ENCODE results near the gene LAGE3. TPM values are rescaled to one million over a fixed set of nuclear protein-coding genes. Genes with fewer than 3 reads are reported as not detected.

Gene LAGE3
- total RNA-seq, 1 experiment from 2014 or later = 51.8 TPM

- no peak overlapping the region for H2AFZ ChIP-seq (ENCODE audit: low read length)
- H3K9ac ChIP-seq (ENCODE audit: low read length) = no peak overlapping the region
- peaks cover 7% of the 10 kb centered on the region; the same call in 1 of the 2 replicates for H4K20me1 ChIP-seq (ENCODE audit: insufficient read depth, low read depth, low read length)
- H3K27me3 ChIP-seq (ENCODE audit: low read length) = no peaks in the 10 kb centered on the region
- H3K79me2 ChIP-seq (ENCODE audit: low read length) = peaks cover 24% of the 10 kb centered on the region
- DNase-seq = no peak
- no peaks in the 10 kb centered on the region for H3K9me2 ChIP-seq (replicated peaks; ENCODE audit: insufficient read depth, low read length)
- peaks cover 14% of the 10 kb centered on the region for H3K4me1 ChIP-seq (ENCODE audit: low read length)
- H3K4me3 ChIP-seq (ENCODE audit: low read length) = no peak overlapping the region
- no peak overlapping the region for H3K4me2 ChIP-seq (ENCODE audit: low read depth, low read length, poor library complexity, severe bottlenecking)
- no peaks in the 10 kb centered on the region for H3K9me3 ChIP-seq (ENCODE audit: low read length)
- no peaks in the 10 kb centered on the region for H3K36me3 ChIP-seq (ENCODE audit: insufficient read depth, low read length)
- H3K27ac ChIP-seq (ENCODE audit: low read length) = no peak overlapping the region
These were observed 44.5 kb downstream of the LAGE3 start for GRCh38 chrX:154434394-154435168.

- H3K9me3 ChIP-seq (ENCODE audit: low read length) = no peaks in the 10 kb centered on the region
- no peaks in the 10 kb centered on the region for H3K27me3 ChIP-seq (ENCODE audit: low read length)
- H3K79me2 ChIP-seq (ENCODE audit: low read length) = peaks cover 28% of the 10 kb centered on the region
- no peak overlapping the region for H3K4me2 ChIP-seq (ENCODE audit: low read depth, low read length, poor library complexity, severe bottlenecking)
- DNase-seq = no peak
- H3K27ac ChIP-seq (ENCODE audit: low read length) = no peak overlapping the region
- H3K4me3 ChIP-seq (ENCODE audit: low read length) = no peak overlapping the region
- peaks cover 2% of the 10 kb centered on the region; the same call in 1 of the 2 replicates for H4K20me1 ChIP-seq (ENCODE audit: insufficient read depth, low read depth, low read length)
- H3K36me3 ChIP-seq (ENCODE audit: insufficient read depth, low read length) = no peaks in the 10 kb centered on the region
- H3K9me2 ChIP-seq (replicated peaks; ENCODE audit: insufficient read depth, low read length) = no peaks in the 10 kb centered on the region
- peaks cover 15% of the 10 kb centered on the region for H3K4me1 ChIP-seq (ENCODE audit: low read length)
- no peak overlapping the region for H3K9ac ChIP-seq (ENCODE audit: low read length)
- no peak overlapping the region for H2AFZ ChIP-seq (ENCODE audit: low read length)
These were observed 45.5 kb downstream of the LAGE3 start for GRCh38 chrX:154433605-154434004.

- H3K4me3 ChIP-seq (ENCODE audit: low read length) = no peak overlapping the region
- H2AFZ ChIP-seq (ENCODE audit: low read length) = no peak overlapping the region
- H3K4me1 ChIP-seq (ENCODE audit: low read length) = peaks cover 14% of the 10 kb centered on the region
- peaks cover 18% of the 10 kb centered on the region for H3K79me2 ChIP-seq (ENCODE audit: low read length)
- no peak overlapping the region for H3K4me2 ChIP-seq (ENCODE audit: low read depth, low read length, poor library complexity, severe bottlenecking)
- no peak overlapping the region for H3K9ac ChIP-seq (ENCODE audit: low read length)
- H3K9me2 ChIP-seq (replicated peaks; ENCODE audit: insufficient read depth, low read length) = no peaks in the 10 kb centered on the region
- H3K27me3 ChIP-seq (ENCODE audit: low read length) = no peaks in the 10 kb centered on the region
- H3K36me3 ChIP-seq (ENCODE audit: insufficient read depth, low read length) = no peaks in the 10 kb centered on the region
- no peak for DNase-seq
- H3K9me3 ChIP-seq (ENCODE audit: low read length) = no peaks in the 10 kb centered on the region
- no peak overlapping the region for H3K27ac ChIP-seq (ENCODE audit: low read length)
- no peaks in the 10 kb centered on the region for H4K20me1 ChIP-seq (ENCODE audit: insufficient read depth, low read depth, low read length)
These were observed 46.9 kb downstream of the LAGE3 start for GRCh38 chrX:154432210-154432609.

GRCh38 chrX:154431341-154431740 lies 47.7 kb downstream of the LAGE3 start:
- Histone ChIP-seq H3K9me3 (ENCODE audit: low read length) (no peaks in the 10 kb centered on the region), H3K4me2 (ENCODE audit: low read depth, low read length, poor library complexity, severe bottlenecking) (no peak overlapping the region), H3K9ac (ENCODE audit: low read length) (no peak overlapping the region), H3K27ac (ENCODE audit: low read length) (no peak overlapping the region), H3K27me3 (ENCODE audit: low read length) (no peaks in the 10 kb centered on the region), H4K20me1 (ENCODE audit: insufficient read depth, low read depth, low read length) (no peaks in the 10 kb centered on the region), H2AFZ (ENCODE audit: low read length) (no peak overlapping the region), H3K36me3 (ENCODE audit: insufficient read depth, low read length) (no peaks in the 10 kb centered on the region), H3K79me2 (ENCODE audit: low read length) (peaks cover 16% of the 10 kb centered on the region), H3K9me2 (replicated peaks; ENCODE audit: insufficient read depth, low read length) (no peaks in the 10 kb centered on the region), H3K4me3 (ENCODE audit: low read length) (no peak overlapping the region), H3K4me1 (ENCODE audit: low read length) (peaks cover 12% of the 10 kb centered on the region)
- DNase-seq = no peak

GRCh38 chrX:154430916-154431315 lies 48.2 kb downstream of the LAGE3 start:
- Histone ChIP-seq H3K27ac (ENCODE audit: low read length) (no peak overlapping the region), H3K9me3 (ENCODE audit: low read length) (no peaks in the 10 kb centered on the region), H3K4me3 (ENCODE audit: low read length) (no peak overlapping the region), H3K9me2 (replicated peaks; ENCODE audit: insufficient read depth, low read length) (no peaks in the 10 kb centered on the region), H3K36me3 (ENCODE audit: insufficient read depth, low read length) (no peaks in the 10 kb centered on the region), H4K20me1 (ENCODE audit: insufficient read depth, low read depth, low read length) (no peaks in the 10 kb centered on the region), H3K9ac (ENCODE audit: low read length) (no peak overlapping the region), H3K79me2 (ENCODE audit: low read length) (peaks cover 16% of the 10 kb centered on the region), H3K4me1 (ENCODE audit: low read length) (peaks cover 11% of the 10 kb centered on the region), H3K4me2 (ENCODE audit: low read depth, low read length, poor library complexity, severe bottlenecking) (no peak overlapping the region), H3K27me3 (ENCODE audit: low read length) (no peaks in the 10 kb centered on the region), H2AFZ (ENCODE audit: low read length) (no peak overlapping the region)
- DNase-seq = no peak

- no peak for DNase-seq
- Histone ChIP-seq H3K9me3 (ENCODE audit: low read length) (no peaks in the 10 kb centered on the region), H4K20me1 (ENCODE audit: insufficient read depth, low read depth, low read length) (no peaks in the 10 kb centered on the region), H3K36me3 (ENCODE audit: insufficient read depth, low read length) (no peaks in the 10 kb centered on the region), H3K4me1 (ENCODE audit: low read length) (peaks cover 11% of the 10 kb centered on the region), H3K27ac (ENCODE audit: low read length) (no peak overlapping the region), H3K27me3 (ENCODE audit: low read length) (no peaks in the 10 kb centered on the region), H2AFZ (ENCODE audit: low read length) (no peak overlapping the region), H3K9me2 (replicated peaks; ENCODE audit: insufficient read depth, low read length) (no peaks in the 10 kb centered on the region), H3K9ac (ENCODE audit: low read length) (no peak overlapping the region), H3K4me3 (ENCODE audit: low read length) (no peak overlapping the region), H3K79me2 (ENCODE audit: low read length) (peaks cover 16% of the 10 kb centered on the region), H3K4me2 (ENCODE audit: low read depth, low read length, poor library complexity, severe bottlenecking) (no peak overlapping the region)
These were observed 48.6 kb downstream of the LAGE3 start for GRCh38 chrX:154430479-154430878.

- H3K4me1 ChIP-seq (ENCODE audit: low read length) = peaks cover 11% of the 10 kb centered on the region
- DNase-seq = no peak
- peak overlapping the region; percentile 71 for H3K4me2 ChIP-seq (ENCODE audit: low read depth, low read length, poor library complexity, severe bottlenecking)
- no peaks in the 10 kb centered on the region for H3K9me2 ChIP-seq (replicated peaks; ENCODE audit: insufficient read depth, low read length)
- no peaks in the 10 kb centered on the region for H3K9me3 ChIP-seq (ENCODE audit: low read length)
- H3K27ac ChIP-seq (ENCODE audit: low read length) = no peak overlapping the region
- H3K9ac ChIP-seq (ENCODE audit: low read length) = peak overlapping the region; percentile 78; the same call in 1 of the 2 replicates
- peak overlapping the region; percentile 77; the same call in 1 of the 2 replicates for H3K4me3 ChIP-seq (ENCODE audit: low read length)
- H3K27me3 ChIP-seq (ENCODE audit: low read length) = no peaks in the 10 kb centered on the region
- H3K79me2 ChIP-seq (ENCODE audit: low read length) = peaks cover 16% of the 10 kb centered on the region
- no peaks in the 10 kb centered on the region for H4K20me1 ChIP-seq (ENCODE audit: insufficient read depth, low read depth, low read length)
- no peak overlapping the region for H2AFZ ChIP-seq (ENCODE audit: low read length)
- H3K36me3 ChIP-seq (ENCODE audit: insufficient read depth, low read length) = no peaks in the 10 kb centered on the region
These were observed 49.4 kb downstream of the LAGE3 start for GRCh38 chrX:154429711-154430110.

- H3K27ac ChIP-seq (ENCODE audit: low read length) = peak within 1 kb of the TSS; percentile 42; the same call in 1 of the 2 replicates
- no peaks in the 10 kb centered on the region for H3K9me2 ChIP-seq (replicated peaks; ENCODE audit: insufficient read depth, low read length)
- peak within 1 kb of the TSS; percentile 78 for H3K9ac ChIP-seq (ENCODE audit: low read length)
- H3K4me2 ChIP-seq (ENCODE audit: low read depth, low read length, poor library complexity, severe bottlenecking) = peak within 1 kb of the TSS; percentile 71
- H3K79me2 ChIP-seq (ENCODE audit: low read length) = peaks cover 16% of the 10 kb centered on the region
- no peaks in the 10 kb centered on the region for H3K27me3 ChIP-seq (ENCODE audit: low read length)
- peak; percentile 95 for DNase-seq
- H3K9me3 ChIP-seq (ENCODE audit: low read length) = no peaks in the 10 kb centered on the region
- H3K4me3 ChIP-seq (ENCODE audit: low read length) = peak within 1 kb of the TSS; percentile 77
- H2AFZ ChIP-seq (ENCODE audit: low read length) = no peak within 1 kb of the TSS
- peaks cover 11% of the 10 kb centered on the region for H3K4me1 ChIP-seq (ENCODE audit: low read length)
- no peaks in the 10 kb centered on the region for H3K36me3 ChIP-seq (ENCODE audit: insufficient read depth, low read length)
- H4K20me1 ChIP-seq (ENCODE audit: insufficient read depth, low read depth, low read length) = no peaks in the 10 kb centered on the region
These were observed 50.6 kb downstream of the LAGE3 start, which contains the start of gene ATP6AP1 for GRCh38 chrX:154428176-154429171. Gene ATP6AP1, plus strand, starts transcription at chrX:154428677. Its CDS starts 16 bp downstream, at chrX:154428693.
